GM19099 (cell line): ENCODE data around the gene TGFBR2.

Experiments used
- POLR2A ChIP-seq: IDR thresholded peaks from 3 replicates; pipeline ENCODE4 v1.6.1; 2011; ENCODE audit warnings: low read depth; ENCODE audit not compliant: insufficient read length; ENCODE audit errors: extremely low read depth

TGFBR2 gene

GRCh38 chr3:30691944-30692343, 85.5 kb downstream of the TGFBR2 start:
- no peak for TF ChIP-seq POLR2A

DNA sequence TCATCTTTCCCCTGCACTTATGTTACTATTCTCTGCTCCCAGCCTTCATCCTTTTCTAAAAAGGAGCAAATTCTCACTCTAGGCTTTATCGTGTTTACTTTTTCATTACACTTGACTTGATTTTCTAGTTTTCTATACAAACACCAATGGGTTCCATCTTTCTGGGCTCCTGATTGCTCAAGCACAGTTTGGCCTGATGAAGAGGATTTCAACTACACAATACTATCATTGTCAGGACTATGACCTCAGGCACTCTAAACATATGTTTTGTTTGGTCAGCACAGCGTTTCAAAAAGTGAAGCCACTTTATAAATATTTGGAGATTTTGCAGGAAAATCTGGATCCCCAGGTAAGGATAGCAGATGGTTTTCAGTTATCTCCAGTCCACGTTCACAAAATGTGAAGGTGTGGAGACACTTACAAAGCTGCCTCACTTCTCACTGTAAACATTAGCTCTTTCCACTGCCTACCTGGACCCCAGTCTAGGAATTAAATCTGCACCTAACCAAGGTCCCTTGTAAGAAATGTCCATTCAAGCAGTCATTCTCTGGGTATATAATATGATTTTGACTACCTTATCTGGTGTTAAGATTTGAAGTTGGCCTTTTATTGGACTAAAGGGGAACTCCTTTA, 86.2 kb downstream of the TGFBR2 start:
- no peak for TF ChIP-seq POLR2A

DNA sequence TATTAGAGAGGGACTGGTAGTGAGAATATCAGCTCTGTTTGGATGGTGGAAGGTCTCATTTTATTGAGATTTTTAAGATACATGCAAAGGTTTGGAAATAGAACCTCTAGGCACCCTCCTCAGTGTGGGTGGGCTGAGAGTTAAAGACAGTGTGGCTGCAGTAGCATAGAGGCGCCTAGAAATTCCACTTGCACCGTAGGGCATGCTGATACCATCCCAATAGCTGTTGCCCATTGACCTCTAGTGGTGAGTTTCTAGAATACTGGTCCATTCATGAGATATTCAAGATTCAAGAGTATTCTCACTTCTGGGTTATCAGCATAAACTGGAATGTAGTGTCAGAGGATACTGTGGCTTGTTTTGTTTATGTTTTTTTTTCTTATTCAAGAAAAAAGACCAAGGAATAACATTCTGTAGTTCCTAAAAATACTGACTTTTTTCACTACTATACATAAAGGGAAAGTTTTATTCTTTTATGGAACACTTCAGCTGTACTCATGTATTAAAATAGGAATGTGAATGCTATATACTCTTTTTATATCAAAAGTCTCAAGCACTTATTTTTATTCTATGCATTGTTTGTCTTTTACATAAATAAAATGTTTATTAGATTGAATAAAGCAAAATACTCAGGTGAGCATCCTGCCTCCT, 87.2 kb downstream of the TGFBR2 start:
- no peak for TF ChIP-seq POLR2A

- no peak for TF ChIP-seq POLR2A
Observed at GRCh38 chr3:30694148-30694547, 87.7 kb downstream of the TGFBR2 start.

GRCh38 chr3:30694668-30695067, 88.3 kb downstream of the TGFBR2 start:
- TF ChIP-seq POLR2A, result no peak

DNA sequence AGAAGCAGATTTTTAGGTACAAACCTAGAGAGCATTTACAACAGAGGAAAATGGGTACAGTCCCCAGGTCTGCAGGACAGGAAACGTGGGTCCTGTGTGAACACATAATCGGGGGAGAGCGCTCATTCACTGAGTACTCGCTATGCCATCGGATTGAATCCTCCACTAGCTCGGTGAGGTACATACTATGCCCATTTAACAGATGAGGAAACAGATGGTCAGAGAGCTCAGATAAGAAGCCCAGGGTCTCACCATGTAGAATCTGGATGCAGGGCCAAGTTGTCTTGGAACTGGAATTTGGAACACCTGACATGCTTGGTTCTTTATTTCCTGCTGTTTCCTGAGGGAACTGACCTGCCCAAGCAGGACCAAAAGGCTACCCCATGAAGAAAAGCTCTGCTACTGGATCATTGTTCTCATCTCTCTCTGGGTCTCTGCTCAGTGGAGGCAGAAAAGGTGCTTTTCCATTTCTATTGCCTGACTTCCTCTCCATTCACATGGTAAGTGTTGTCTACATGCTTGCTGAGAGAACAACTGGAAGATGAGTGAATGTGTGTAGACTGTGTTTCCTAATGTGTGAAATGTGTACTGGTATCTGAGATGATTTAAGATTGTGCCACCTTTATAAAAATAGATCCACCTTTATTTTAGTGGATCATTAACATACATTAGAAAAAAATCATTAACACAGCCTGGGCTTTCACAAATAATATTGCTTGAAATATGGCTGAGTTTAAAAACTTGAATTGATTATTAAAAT, 89.1 kb downstream of the TGFBR2 start:
- TF ChIP-seq POLR2A, result no peak

DNA sequence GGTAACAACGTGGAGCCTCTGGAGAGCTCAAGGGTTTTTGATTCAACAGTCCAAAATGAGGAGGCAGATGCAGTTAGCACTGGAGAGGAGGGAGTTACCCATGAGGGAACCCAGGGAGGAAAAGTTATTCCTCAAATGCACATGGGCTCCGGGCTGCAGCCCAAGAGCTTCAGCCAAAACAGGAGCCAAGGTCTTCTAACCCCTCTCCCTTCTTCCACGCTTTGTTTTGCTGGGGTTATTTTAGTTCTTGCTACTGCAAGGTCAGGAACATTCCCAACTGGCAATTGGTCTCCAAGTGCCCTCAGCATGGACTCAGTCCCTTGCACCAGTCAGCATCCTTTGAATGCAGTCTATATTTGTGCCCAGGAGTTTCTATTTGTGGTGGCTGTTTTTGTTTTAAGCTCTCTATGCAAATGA, 90.0 kb downstream of the TGFBR2 start:
- TF ChIP-seq POLR2A, result no peak

- TF ChIP-seq POLR2A, result no peak
Observed at GRCh38 chr3:30696896-30697295, 90.5 kb downstream of the TGFBR2 start.

DNA sequence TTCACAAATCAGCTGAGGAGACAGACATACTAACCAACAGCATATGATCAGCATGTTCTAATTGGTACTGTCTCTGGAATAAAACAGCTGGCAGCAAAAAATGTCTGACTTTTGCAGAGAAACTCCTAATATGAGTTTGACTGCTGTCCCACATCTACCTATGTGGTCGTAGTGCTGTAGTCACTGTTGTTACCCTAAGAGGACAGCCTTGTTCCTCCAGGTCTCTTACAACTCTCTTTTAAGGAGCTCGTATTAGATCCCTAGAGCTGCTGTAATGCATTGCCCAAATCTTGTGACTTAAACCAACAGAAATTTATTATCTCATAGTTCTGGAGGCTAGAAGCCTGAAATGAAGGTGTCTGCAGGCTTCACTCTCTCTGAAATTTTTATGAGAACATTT, 92.1 kb downstream of the TGFBR2 start:
- no peak for TF ChIP-seq POLR2A

- no peak for TF ChIP-seq POLR2A
Observed at GRCh38 chr3:30699927-30700326, 93.5 kb downstream of the TGFBR2 start.

DNA sequence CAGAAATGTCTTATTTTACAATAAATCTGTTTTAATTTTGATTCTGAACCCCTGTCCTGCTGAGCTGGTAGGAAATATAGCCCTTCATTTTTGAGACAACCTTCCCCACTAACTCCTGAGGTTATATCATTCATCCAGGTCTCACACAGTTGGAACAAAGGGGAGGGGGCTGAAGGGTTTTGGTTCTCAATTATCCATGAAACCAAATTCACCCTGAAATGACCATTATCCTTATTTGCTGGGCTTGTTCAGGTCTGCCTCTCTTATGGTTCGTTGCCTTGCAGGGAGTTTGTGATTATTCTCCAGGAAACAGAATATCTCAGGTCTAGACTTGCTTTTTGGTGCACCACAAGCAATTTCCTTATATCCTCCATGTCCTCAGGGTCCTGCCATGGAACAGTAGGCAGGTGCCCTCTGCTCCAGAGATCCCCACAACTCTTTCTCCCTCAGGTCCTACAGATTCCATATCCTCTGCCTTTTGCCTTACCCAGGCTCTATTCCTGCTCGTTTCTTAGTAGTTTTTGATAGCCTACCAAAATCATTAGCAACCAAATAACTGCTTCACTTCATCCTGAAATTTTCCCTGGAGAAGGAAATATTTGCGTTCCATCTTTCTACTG, 94.4 kb downstream of the TGFBR2 start:
- no peak for TF ChIP-seq POLR2A

GRCh38 chr3:30702038-30702827, 95.8 kb downstream of the TGFBR2 start:
- no peak for TF ChIP-seq POLR2A

DNA sequence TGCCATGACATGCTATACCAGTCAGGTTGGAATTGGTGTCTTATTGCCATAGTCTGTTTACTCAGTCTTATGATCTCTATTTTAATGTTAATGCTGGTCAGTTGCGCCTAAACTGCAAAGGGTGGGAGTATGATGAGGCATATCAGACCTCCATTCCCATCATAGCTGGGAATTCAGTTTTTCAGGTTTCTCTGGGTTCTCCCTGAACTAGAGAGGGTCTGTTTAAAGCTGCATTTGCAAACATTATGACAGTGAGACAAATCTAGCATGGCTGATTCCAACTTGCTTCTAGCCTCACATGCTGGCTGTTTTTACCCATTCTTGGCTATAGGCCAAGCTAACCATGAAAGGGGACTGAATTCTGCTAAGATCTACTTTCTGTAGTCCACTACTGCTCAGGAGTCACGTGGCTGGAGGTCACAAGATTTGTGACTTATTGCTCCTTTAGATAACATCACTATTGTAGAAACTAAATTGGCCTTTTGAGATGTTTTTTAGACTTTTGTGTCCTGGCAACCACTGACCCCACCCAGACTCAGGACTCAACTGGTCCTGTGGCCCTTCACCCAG, 96.5 kb downstream of the TGFBR2 start:
- no peak for TF ChIP-seq POLR2A

DNA sequence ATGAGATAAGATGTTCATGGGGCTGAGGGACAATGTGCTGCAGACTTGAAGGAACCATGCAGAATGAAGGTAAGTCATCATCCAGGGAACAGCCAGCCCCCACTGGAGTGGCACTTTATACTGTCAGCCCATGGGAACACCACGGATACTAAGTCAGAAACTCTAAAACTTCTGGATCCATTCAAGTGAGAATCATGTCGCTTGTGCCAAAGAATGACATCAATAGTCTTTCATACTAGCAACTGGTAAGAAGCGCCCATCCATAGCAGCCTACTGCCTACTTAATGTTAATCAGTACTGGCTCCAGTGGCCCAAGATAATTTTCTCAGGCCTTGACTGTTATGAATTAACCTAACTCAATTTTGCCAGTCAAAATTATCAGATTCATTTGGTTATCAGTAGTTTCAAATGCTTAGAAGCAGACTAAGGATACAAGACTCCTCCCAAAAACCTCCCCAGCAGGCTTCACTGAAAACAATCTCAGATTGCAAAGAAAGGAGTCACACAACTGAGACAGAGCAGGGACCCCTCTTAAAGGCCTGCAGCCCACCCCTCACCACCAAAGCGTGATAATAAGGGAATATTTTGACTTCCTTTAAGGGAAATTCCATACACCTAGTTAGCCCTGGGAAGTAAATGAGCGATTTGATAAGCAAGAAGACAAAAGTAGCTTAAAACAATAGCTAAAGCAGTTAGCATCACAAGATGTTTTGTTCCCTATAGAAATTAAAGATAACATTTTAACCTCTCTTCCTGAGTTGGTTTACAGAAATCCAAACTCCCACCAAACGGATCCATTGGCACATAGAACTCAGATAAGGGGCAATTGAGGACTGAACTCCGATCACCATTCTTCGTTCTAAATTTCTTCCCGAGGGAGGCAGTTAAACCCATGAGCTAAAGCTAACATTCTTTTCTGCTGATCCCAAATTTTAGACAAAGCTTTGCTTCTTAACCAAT, 98.8 kb downstream of the TGFBR2 start:
- no peak for TF ChIP-seq POLR2A

GRCh38 chr3:30707825-30708224, 101.4 kb downstream of the TGFBR2 start:
- TF ChIP-seq POLR2A, result no peak
